Measurements from ENCODE around the gene UPF1.

Gene UPF1

DNA sequence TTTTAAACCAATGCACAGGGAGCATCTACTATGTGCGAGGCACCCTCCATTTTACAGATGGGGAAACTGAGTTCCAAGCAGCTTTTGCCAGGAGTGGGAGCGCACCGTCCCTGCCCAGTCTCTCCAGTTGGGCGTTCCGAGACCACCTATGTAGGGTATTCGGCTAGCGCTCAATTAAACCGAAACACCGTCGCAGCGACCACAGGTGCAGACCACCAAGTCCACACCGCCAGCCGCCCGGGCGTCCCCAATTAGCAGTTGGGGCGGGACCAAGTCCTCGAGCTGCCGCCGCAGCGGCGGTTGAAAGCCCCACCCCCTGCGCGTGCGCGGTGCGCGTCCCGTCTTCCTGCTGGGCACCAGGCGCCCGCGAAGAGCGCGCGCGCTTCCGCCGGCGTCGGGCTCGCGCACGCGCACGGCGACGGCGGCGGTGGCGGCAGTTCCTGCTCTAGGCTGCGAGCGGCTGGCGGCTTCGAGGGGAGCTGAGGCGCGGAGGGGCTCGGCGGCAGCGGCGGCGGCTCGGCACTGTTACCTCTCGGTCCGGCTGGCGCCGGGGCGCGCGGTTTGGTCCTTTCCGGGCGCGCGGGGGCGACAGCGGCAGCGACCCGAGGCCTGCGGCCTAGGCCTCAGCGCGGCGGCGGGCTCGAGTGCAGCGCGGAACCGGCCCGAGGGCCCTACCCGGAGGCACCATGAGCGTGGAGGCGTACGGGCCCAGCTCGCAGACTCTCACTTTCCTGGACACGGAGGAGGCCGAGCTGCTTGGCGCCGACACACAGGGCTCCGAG lies at the start of gene UPF1:
Gene UPF1, plus strand, starts transcription at position 436 of the 782 bp plus-strand sequence. Its CDS starts 251 bp downstream, at position 687.
- peak; percentile 88 for DNase-seq (ENCODE audit: low spot score)

DNA sequence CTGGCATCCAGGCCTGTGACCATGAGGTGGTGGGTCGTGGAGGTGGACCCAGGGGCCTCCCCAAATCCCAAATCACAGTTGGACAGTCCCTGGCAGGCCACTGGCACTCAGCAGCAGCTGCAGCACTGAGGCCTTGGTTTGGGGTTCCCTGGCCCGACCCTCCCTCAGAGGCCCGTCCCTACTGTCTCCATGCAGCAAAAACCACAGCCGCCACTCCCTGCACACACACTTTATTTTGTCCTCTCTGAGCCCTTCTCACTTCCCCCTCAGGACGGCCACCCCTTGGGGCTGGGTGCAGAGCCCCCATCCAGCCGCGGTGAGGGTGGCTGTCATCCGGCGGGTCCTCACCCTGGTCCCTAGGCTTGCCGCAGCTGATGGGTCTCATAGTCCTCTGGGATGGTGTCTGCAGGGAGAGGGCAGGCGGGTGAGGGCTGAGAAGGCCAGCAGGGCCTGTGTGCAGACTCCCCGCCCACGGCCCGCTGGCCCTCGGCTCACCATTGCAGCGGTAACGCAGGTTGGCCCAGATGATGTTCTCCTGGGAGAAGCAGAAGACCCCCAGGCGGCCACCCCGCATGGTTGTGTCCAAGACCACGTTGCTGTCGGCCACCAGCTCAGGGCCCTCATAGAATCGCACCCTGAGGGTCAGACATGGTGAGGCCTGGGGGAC lies 49.1 kb upstream of the UPF1 start:
- DNase-seq (ENCODE audit: low spot score), result no peak

DNA sequence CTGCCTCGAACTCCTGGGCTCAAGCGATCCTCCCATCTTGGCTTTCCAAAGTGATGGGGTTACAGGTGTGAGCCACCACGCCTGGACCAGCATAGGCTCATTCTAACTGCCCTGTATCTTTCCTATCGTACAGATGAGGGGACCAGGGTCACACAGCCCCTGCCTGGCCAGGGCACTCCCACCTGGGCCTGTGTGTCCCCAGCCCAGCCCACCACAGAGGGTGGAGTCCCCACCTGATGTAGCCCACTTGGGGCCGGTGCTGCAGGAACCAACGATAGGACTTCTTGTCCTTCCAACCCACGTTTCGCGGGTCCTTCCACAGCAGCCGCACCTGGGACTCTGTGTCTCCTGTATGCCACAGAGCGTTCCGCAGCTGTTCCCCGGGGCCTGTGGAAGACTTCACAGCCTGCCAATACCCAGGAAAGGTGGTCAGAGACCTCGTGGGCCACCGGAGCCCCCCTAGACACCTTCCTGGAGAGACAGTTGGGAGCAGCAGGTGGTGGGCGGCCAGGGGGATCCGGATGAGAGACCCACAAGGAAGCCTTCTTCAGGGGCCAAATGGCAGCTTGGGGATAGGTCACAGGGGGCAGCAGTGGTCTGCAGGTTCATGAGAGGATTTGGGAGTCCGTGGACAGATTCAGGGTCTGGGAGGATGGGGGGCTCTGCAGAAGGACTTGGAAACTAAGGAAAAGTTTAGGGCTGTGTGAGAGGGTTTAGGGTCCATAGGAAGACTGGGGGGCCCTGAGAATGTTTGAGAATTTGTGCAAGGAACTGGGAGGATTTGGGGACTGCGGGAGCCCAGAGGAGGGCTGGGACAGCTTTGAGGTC lies 47.6 kb upstream of the UPF1 start:
- no peak for DNase-seq (ENCODE audit: low spot score)

DNA sequence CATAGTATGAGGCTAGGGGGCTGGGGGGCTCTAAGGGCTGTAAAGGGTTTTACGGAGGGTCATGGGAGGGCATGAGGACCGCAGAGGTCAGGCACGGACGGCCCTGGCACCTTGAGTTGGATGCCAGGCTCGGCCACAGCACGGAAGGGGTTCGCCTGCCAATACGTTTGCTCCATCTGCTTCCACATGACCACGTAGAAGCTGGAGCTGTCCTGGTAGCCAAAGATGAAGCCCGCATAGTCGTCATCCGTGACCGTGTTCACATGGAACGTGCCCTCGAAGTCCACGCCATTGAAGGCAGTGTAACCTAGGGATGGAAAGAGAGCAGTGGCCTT lies 47.0 kb upstream of the UPF1 start:
- DNase-seq (ENCODE audit: low spot score), result no peak

DNA sequence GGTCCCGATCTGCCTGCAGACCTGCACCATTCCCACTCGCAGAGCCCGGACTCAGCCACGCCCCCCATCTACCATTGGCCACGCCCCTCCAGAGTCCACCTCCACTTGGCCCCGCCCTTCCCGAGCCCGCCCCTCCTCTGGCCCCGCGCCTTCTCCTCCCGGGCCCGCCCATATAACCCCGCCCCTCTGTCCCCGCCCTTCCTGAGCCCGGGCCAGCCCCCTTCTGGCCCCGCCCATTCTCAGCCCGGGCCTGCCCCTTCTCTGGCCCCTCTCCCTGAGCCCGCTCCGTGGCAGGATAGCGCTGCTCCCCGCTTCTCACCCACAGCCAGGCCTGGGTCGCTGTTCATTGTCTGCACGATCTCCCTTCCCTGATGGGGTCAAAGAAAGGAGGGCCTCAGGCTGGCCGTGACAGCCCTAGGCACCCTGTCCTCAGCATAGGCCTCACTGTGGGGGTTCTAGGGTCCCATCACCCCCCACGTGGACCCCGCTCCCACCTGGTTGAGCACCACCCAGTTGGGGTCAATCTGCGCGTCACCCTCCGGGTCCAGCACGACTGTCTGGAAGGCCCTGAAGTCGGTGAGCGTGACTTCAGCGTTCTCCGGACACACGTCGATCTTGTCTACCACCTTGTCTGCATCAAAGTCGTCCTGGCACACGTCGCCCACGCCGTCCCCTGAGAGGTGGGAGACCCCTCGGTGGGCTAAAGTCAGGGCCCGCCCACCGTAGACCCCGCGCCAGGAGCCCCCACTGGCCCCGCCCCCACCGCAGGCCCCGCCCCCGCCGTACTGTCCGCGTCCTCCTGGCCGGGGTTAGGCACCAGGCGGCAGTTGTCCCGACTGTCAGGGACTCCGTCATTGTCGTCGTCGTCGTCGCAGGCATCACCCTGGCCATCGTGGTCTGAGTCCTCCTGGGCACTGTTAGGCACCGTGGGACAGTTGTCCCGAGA lies 46.3 kb upstream of the UPF1 start:
- DNase-seq (ENCODE audit: low spot score), result peak; percentile 48

DNA sequence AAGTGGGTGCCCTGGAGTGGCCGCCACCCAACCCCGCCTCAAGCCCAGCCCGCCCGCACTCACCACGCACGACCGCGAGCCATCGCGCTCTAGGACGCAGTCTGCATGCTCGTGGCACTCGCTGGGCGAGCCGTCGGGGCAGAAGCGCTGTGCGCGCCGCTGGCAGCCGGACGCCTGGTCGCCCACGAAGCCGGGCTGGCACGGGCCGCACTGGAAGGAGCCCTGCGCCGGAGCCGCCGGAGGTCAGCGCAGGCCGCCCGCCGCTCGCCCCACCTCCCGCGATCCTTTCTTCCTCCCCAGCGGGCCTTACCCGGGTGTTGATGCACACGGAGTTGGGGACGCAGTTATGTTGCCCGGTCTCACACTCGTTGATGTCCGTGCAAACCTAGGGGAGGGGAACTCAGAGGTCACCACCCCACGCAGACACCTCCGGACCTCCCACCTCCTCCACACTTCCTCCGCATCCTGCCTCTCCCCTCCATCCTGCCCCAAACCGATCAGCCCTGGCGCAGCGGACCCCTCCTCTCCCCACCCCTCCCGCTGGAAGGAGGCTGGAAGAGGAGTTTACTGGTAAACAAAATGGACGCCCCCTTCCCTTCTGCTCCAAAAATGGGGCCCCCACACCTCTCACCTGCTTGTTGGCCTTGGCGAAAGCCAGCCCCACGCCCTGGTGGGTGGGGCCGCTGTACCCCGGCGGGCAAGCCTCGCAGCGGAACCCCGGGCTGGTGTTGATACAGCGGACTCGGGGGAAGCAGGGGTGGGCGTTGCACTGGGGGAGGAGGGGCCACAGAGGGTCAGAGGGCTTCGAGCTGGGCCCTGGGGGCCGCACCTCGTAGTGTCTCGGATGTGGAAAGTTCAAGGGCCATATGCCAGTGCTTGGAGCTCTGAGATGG lies 43.0 kb upstream of the UPF1 start:
- no peak for DNase-seq (ENCODE audit: low spot score)

DNA sequence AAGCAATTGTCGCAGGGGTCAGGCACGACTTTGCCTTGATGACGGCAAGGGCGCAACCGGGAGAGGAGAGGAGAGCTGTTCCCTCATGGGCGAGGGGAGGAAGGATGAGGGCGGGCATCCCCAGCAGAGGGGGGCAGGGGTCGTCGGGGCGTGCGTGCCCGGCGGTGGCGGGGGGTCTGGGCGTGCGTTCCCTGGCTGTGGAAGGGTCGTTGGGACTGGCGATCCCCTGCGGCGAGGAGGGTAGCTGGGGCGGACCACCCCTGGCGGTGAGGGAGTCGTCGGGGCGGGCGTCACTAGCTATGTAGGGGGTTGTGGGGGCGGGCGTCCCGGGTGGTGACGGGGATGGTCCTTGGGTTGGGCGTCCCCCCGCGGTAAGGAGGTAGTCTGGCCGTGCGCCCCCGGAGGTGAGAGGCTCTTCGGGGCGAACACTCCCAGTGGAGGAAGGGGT lies 42.3 kb upstream of the UPF1 start:
- DNase-seq (ENCODE audit: low spot score), result no peak

DNA sequence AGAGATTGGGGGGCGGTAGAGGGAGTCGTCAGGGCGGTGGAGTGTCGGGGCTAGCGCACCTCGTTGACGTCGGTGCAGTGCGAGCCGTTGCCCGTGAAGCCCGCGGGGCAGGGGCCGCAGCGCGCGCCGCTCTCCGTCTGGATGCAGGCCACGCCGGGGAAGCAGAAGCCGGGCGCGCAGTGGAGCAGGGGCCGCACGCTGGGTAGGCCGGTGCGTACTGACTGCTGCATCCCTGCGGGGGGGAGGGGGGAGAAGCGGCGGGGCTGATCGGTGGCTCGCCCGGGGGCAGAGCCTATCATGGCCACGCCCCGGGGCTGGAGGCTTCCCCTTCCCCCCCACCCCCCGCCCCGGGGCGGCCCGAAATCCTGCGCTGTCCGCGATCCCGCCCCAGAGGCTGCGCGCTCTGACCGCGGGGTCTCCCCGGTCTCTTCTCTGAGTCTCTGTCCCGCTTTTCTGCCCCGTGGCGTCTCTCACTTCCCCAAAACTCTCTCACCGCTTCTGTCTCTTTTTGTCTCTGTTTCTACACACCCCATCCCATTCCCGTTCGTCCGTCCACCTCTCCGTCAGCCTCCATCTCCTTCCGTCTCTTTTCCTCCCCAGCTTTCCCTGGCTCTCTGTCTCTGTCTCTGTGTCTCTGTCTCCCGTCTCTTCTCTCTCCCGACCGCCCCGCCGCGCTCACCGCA lies 41.7 kb upstream of the UPF1 start:
- no peak for DNase-seq (ENCODE audit: low spot score)

DNA sequence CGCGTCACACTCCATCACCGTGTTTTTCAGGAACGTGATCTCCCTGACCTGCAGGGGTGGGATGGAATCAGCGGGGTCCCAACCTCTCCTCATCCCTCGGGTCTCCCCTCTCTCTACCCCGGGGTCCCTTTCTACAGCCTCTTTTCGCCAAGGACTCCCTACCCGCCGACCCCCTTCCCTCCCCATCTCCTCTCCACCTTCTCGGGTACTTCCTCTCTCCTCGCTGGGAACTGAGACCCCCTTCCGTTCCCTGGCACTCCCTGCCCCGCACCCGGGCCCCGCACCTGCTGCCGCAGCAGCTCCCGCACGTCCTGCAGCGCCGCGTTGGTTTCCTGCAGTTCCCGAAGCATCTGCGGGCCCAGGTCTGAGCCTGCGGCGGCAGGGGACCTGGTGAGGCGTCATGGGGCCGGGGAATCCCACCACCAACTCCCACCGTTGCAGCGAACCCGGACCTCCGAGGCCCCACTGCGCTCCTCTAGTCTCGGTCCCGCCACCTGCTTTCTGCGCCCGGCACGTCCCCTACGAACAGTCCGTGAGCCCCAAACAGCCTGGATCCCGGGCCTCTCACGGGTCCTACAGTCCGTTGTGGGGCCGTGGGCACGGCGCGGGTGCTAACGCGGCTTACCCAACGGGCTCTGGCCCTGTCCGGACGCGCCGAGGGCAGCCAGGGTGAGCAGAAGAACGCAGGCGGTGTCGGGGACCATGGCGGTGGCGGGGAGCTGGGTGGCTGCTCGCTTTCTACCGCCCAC lies 41.0 kb upstream of the UPF1 start, which contains the start of gene COMP:
Gene COMP, minus strand, starts transcription at position 740 of the 749 bp plus-strand sequence. Its CDS starts 36 bp downstream, at position 704.
- no peak for DNase-seq (ENCODE audit: low spot score)

DNA sequence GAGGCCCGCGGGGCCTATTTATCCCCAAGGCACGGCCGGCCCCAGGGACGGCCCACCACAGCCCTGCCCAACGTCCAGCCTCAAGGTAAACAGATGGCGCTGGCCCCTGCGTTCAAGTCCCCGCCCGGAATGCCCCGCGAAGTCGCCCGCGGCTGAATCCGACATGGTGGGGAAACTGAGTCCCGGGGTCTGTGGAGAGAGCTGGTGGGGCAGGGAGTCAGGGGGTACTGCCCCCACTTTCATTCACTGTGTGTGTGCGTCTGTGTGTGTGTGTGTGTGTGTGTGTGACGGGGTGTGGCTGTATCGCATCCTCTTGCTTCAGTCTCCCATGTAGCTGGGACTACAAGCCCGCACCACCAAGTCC lies 40.5 kb upstream of the UPF1 start:
- no peak for DNase-seq (ENCODE audit: low spot score)

DNA sequence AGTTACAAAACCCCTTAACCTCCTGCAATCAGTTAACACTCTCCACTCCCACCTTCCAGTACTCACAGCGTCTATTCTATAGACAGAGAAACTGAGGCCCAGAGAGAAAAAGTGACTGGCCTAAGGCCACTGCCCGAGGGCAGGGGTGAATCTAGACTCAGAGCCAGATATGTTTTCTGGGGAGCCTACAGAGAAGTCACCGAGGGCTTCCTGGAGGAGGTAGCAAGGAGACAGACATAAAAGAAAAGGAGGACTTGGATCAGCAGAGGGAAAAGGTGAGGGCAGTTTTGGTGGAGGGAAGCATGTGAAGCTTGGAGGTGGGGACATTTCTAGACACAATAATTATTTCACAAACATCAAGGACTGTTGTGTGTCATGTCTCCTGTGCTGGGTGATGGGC lies 39.1 kb upstream of the UPF1 start:
- DNase-seq (ENCODE audit: low spot score), result no peak

DNA sequence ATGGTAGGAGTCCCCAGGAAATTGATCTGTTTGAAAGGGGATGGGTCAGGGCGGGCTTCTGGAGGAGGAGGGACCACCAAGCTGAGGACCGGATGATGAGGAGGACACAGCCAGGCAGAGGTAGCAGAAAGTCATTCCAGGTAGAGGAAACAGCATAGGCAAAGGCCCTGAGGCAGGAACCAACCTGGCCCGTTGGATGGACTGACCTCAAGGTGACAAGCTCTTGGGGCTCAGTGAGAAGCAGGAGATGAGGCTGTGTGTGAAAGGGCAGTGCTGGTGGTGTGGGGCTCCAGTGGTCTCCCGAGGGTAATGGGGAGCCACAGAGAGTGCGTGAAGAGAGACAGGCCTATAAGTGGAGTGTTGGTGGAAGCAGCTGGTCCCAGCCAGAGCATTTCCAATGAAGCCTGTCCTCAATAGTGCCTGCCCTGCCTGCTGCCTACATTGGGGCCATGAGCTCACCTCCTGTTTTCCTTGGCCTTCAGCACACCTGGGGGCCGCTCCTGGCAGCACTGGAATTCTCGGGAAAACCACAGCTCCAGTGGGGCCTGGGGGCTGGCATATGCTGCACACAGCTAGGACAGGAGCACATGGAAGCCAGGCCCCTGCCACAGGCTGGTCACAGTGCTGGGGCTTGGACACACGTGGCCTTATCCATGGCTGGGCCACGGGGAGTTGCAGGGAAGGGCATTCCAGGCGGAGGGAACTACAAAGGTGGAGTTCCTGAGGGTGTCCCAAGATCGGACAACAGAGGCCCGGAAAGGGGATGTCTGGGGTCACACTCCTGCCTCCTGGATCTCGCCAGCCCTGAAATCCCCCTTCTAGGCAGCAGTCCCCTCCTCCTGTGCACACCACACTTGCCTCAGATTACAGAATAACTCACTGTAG lies 38.4 kb upstream of the UPF1 start:
- no peak for DNase-seq (ENCODE audit: low spot score)

DNA sequence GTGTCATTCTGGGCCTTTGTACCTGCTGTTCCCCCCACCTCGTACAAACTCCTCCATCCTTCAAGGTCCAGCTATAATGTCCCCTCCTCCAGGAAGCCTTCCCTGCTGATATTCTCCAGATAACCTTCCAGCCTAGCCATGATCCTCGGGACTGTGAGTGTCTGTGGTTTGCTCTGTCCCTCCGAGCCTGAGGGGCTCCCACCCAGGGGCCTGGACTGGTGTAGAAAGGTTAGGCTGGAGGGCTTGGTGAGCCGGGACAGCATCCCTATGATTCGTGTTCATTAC lies 37.8 kb upstream of the UPF1 start:
- no peak for DNase-seq (ENCODE audit: low spot score)

DNA sequence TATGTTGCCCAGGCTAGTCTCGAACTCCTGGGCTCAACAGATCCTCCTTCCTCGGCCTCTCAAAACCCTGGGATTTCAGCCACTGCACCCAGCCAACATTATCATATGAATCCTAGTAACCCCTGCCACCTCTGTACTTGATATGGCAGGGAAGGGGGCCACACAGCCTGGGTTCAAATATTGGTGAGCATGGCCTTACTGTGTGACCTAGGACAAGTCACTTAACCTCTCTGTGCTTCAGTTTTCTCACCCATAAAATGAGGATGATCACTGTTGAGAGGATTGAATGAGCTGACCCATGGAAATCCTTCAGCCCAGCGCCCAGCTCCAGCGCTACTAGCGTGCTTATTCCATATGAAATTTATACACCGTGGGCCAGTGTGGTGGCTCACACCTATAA lies 37.1 kb upstream of the UPF1 start:
- DNase-seq (ENCODE audit: low spot score), result no peak

DNA sequence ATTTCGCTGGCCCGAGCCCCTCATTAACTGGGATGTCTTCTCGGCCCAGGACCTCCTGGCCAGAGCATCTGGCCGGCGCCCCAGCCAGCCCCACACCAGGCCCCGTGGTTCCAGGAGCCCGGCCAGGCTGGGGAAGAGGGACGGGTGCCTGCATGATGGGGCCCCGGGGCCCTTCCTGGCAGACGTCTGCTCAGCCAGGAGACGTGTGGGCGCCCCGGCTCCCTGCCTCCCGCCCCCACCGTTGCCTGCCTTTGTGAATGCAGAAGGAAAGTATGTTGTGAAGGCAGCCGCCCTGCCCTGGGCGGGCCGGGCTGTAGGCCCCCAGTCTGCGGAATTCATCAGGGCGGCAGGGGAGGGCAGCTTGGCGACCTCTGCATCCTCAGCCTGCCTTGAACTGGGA lies 36.2 kb upstream of the UPF1 start:
- peak; percentile 11 for DNase-seq (ENCODE audit: low spot score)

DNA sequence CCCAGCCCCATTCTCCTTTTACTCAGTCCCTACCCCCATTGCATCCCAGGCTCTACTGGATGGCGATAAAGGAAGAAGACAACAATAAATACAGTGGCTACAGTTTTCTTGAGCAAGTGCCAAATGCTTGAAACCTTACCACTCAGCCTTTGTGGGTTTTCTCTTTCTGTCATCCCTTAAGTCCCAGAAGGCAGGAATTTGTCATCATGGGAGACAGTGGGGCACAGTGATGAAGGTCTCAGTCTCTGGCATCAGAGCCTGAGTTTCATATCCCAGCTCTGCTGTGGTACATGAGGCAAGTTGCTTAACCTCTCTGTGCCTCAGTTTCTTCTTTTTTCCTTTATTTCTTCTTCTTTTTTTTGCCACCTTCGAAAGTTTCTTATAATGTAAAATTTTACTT lies 35.5 kb upstream of the UPF1 start:
- DNase-seq (ENCODE audit: low spot score), result no peak

DNA sequence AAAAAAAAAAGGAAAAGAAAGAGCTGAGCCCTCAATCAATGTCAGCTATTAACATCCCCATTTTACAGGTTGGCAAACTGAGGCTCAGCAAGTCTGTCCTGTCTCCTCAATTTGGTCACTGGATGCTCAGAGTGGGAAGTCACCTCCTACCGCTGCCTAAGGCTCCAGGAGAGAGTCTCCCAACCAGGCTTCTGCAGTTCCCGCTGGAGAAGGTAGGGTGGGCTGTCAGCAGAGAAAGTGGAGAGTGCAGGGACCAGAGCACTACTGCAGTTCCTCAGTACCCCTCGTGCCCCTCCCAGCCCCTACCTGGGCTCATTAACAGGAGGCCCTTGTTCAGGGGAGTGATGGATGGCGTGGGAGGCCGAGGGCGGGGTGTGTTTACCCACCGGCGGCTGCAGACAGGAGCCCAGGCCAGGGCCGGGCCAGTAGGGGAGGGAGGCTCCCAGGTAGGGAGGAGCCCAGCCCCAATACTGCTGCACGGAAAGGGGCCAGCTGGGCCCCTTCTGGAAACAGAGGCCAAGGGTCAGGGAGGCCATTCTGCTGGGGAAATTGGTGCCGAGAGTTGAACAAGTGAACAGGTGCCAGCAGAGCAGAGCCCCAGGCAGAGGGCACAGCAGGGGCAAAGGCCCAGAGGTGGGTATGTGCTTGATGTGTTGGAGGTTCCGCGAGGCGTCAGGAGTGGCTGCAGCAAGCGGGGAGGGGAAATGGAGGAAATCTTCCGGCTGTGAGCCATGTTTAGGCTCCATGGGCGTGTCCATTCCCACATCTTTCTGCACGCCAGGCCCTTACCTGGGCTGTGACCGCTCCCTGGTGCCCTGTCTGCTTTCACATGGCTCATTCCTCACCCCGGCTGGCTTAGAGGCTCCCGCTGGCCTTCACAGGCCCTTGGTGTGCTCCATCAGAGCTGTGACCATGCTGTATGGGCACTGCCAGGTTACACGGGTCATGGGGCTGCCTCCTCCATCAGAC lies 33.1 kb upstream of the UPF1 start:
- DNase-seq (ENCODE audit: low spot score), result no peak
